ENCODE data around the gene SKI. TPM values are rescaled to one million over a fixed set of nuclear protein-coding genes. Genes with fewer than 3 reads are reported as not detected.

Gene SKI
- total RNA-seq, 1 experiment from 2014 or later, result 89.5 TPM

DNA sequence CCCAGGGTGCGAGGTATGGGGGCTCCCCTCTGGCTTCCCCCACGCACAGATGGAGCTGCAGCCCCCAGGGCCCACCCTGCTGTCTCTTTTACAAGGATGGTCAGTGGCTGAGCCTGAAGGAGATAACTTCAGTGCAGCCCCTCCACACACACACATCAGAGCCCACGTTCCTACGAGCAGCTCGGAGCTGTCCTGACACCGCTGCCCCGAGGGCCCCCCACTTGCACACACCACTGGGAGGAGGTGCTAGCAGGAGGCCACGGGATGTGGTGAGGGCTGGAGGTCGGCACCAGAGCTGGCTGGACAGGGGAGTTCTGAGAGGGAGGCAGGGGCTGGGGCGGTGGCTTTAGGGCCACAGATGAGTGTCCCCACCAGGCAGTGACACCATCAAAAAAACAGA is 109.4 kb downstream of the SKI start:
- H3K4me3 Mint-ChIP-seq, result no peak overlapping the region
- WGBS (ENCODE audit: extremely low coverage, insufficient read length, low lambda C conversion rate), result no CpG with 5 or more reads among the region's 10 CpGs

More for the DNA sequence above, 109.4 kb downstream of the SKI start:
- no peak overlapping the region for H2AFZ ChIP-seq (ENCODE audit: low read length)
- Mint-ChIP-seq H3K27me3 (ENCODE audit: low read depth) (no peaks in the 10 kb centered on the region), H3K4me1 (peaks cover 0 to 10% of the 10 kb centered on the region in 2 experiments; a peak in 2 of 4 replicates), H3K9me3 (0 out of 5 replicates have a peak, but pooled peaks cover under 1% of the 10 kb centered on the region in 2 experiments), H3K36me3 (ENCODE audit: insufficient read depth in 1 of 3, low read depth in 3 of 3) (no peaks in the 10 kb centered on the region), H3K27ac (no peak overlapping the region)
- H4K20me1 ChIP-seq (ENCODE audit: control insufficient read depth, insufficient read depth, insufficient read length), result no peaks in the 10 kb centered on the region
- no peak overlapping the region for H2BK15ac ChIP-seq (ENCODE audit: low read depth, low read length)
- no peak overlapping the region for H2AK5ac ChIP-seq (ENCODE audit: insufficient read length, low read length)
- H2BK5ac ChIP-seq (ENCODE audit: insufficient read length, low read length), result no peak overlapping the region
- H3K14ac ChIP-seq (ENCODE audit: insufficient read depth, low read length), result no peak overlapping the region
- H3K27ac ChIP-seq (ENCODE audit: insufficient read length, low read depth, low read length), result no peak overlapping the region
- DNase-seq, result no peak
- no peak overlapping the region for H3K23ac ChIP-seq (ENCODE audit: insufficient read length, low read depth, low read length)
- H2BK20ac ChIP-seq (ENCODE audit: low read depth, low read length, poor library complexity, severe bottlenecking), result no peak overlapping the region
- no peaks in the 10 kb centered on the region for H3K9me3 ChIP-seq (ENCODE audit: control insufficient read depth, low read depth, low read length)
- H3K79me2 ChIP-seq (ENCODE audit: insufficient read depth, low read length), result no peaks in the 10 kb centered on the region
- no peak overlapping the region for H4K91ac ChIP-seq (ENCODE audit: insufficient read length, low read depth, low read length)
- H4K8ac ChIP-seq (replicated peaks; ENCODE audit: insufficient read length, low read depth, low read length), result no peak overlapping the region
- no peak overlapping the region for H2BK120ac ChIP-seq (ENCODE audit: low read depth, low read length, poor library complexity, severe bottlenecking)
- H3K9ac ChIP-seq (ENCODE audit: extremely low read depth, insufficient read length, low read length), result no peak overlapping the region
- no peaks in the 10 kb centered on the region for H3K4me1 ChIP-seq (ENCODE audit: insufficient read depth, low read length)
- H3K18ac ChIP-seq (ENCODE audit: insufficient read length, low read depth, low read length), result no peak overlapping the region
- H2BK12ac ChIP-seq (ENCODE audit: insufficient read length, low read depth, low read length), result no peak overlapping the region
- no peak overlapping the region for H3T11ph ChIP-seq (ENCODE audit: low read length)
- H3K56ac ChIP-seq (ENCODE audit: insufficient read length, low read depth, low read length), result no peak overlapping the region
- no peaks in the 10 kb centered on the region for H3K27me3 ChIP-seq (ENCODE audit: insufficient read depth, low read length)
- TF ChIP-seq CTCF (conservative IDR thresholded peaks at IDR 0.05), result no peak
- no peaks in the 10 kb centered on the region for H3K79me1 ChIP-seq (ENCODE audit: insufficient read depth, low read depth, low read length, poor library complexity, severe bottlenecking)
- no peaks in the 10 kb centered on the region for H3K23me2 ChIP-seq (ENCODE audit: insufficient read length, low read depth, low read length, poor library complexity, severe bottlenecking)
- no peak overlapping the region for H3K4me2 ChIP-seq (ENCODE audit: insufficient read depth, insufficient read length, low read length)
- no peak overlapping the region for H3K4ac ChIP-seq (ENCODE audit: low read depth, low read length)
- H4K5ac ChIP-seq (ENCODE audit: insufficient read length, low read depth, low read length), result no peak overlapping the region
